Chondrocyte (in vitro differentiated cells): ENCODE results near the gene ZNF761. TPM values are rescaled to one million over a fixed set of nuclear protein-coding genes. Genes with fewer than 3 reads are reported as not detected.
"Not testable (repeated sequence)": the region's sequence is repeated elsewhere in the genome, so short reads cannot be mapped to it uniquely, and the experiment has no call there.

Source experiments
- DNase-seq: peaks from one replicate; pipeline ENCODE4 v3.0.0; 2021; ENCODE audit warnings: mixed read lengths, low spot score
- H3K27ac Mint-ChIP-seq: one replicate; pipeline ENCODE4 v1.8.0; 2021; ENCODE audit warnings: mild to moderate bottlenecking, moderate library complexity, mixed read lengths; ENCODE audit not compliant: unreplicated experiment
- H3K27me3 Mint-ChIP-seq: 2 replicates; pipeline ENCODE4 v1.8.0; 2021; ENCODE audit warnings: low read depth, mixed read lengths
- H3K36me3 Mint-ChIP-seq: 2 replicates; pipeline ENCODE4 v1.8.0; 2021; ENCODE audit warnings: low read depth, mixed read lengths
- H3K4me1 Mint-ChIP-seq: 2 replicates; pipeline ENCODE4 v1.8.0; 2021; ENCODE audit warnings: low read depth, mild to moderate bottlenecking, mixed read lengths
- H3K4me3 Mint-ChIP-seq: one replicate; pipeline ENCODE4 v1.8.0; 2021; ENCODE audit warnings: mild to moderate bottlenecking, moderate library complexity, mixed read lengths; ENCODE audit not compliant: unreplicated experiment
- H3K9me3 Mint-ChIP-seq: 2 replicates; pipeline ENCODE4 v1.8.0; 2021; ENCODE audit warnings: low read depth, mixed read lengths
- total RNA-seq: library from RNA; stranded (reverse); gene quantifications from 3 replicates; pipeline ENCODE4 v1.2.1, GENCODE V29; 2021
- TF ChIP-seq, protein P1 (sequence below): fragments of 200-600 bp; sonication (generic); IDR thresholded peaks from 2 replicates; pipeline ENCODE4 v1.5.0; 2021; ENCODE audit warnings: antibody characterized with exemption, mild to moderate bottlenecking, moderate library complexity

ZNF761 gene
- total RNA-seq, 1 donor from 2014 or later, result 8.0 TPM

DNA sequence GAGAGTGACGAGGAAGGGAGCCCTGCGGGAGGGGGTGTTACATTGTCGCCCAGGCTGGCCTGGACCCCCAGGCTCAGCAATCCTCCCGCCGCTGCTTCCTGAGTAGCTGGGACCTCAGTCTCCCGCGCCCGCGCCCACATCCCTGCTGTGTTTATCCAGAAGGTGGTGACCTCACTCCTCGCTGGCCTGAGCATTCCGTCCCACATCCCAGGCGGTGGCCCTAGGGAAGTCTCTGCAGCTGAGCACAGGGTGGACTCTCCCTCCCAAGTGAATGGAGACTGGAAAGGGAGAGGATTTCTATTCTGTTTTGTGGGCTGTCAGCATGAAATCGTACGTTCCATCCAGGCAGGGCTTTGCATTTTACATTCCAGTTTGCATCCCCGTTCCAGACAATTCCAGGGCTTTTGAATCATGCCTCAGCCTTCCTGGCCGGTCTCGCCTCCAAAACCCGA is 37.2 kb upstream of the ZNF761 start:
- no peak for DNase-seq
- H3K4me3 Mint-ChIP-seq, result peak overlapping the region; percentile 98
- TF ChIP-seq, protein P1, sequence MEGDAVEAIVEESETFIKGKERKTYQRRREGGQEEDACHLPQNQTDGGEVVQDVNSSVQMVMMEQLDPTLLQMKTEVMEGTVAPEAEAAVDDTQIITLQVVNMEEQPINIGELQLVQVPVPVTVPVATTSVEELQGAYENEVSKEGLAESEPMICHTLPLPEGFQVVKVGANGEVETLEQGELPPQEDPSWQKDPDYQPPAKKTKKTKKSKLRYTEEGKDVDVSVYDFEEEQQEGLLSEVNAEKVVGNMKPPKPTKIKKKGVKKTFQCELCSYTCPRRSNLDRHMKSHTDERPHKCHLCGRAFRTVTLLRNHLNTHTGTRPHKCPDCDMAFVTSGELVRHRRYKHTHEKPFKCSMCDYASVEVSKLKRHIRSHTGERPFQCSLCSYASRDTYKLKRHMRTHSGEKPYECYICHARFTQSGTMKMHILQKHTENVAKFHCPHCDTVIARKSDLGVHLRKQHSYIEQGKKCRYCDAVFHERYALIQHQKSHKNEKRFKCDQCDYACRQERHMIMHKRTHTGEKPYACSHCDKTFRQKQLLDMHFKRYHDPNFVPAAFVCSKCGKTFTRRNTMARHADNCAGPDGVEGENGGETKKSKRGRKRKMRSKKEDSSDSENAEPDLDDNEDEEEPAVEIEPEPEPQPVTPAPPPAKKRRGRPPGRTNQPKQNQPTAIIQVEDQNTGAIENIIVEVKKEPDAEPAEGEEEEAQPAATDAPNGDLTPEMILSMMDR, result no peak
- H3K36me3 Mint-ChIP-seq, result peaks cover 10% of the 10 kb centered on the region
- no peaks in the 10 kb centered on the region for H3K27me3 Mint-ChIP-seq
- peaks cover 24% of the 10 kb centered on the region for H3K4me1 Mint-ChIP-seq
- peaks cover 9% of the 10 kb centered on the region for H3K9me3 Mint-ChIP-seq
- peak overlapping the region; percentile 93 for H3K27ac Mint-ChIP-seq

GRCh38 chr19:53394974-53395839 is 36.6 kb upstream of the ZNF761 start, which contains the start of gene ZNF765:
ZNF765 (plus strand) TSS chr19:53395149; CDS start chr19:53398016, 2,867 bp downstream.
- TF ChIP-seq, protein P1, result peak; percentile 79
- Mint-ChIP-seq H3K27ac (peak within 1 kb of the TSS; percentile 93), H3K4me3 (peak within 1 kb of the TSS; percentile 98), H3K36me3 (peaks cover 14% of the 10 kb centered on the region), H3K4me1 (peaks cover 24% of the 10 kb centered on the region), H3K27me3 (no peaks in the 10 kb centered on the region), H3K9me3 (peaks cover 8% of the 10 kb centered on the region)
- peak; percentile 97 for DNase-seq

DNA sequence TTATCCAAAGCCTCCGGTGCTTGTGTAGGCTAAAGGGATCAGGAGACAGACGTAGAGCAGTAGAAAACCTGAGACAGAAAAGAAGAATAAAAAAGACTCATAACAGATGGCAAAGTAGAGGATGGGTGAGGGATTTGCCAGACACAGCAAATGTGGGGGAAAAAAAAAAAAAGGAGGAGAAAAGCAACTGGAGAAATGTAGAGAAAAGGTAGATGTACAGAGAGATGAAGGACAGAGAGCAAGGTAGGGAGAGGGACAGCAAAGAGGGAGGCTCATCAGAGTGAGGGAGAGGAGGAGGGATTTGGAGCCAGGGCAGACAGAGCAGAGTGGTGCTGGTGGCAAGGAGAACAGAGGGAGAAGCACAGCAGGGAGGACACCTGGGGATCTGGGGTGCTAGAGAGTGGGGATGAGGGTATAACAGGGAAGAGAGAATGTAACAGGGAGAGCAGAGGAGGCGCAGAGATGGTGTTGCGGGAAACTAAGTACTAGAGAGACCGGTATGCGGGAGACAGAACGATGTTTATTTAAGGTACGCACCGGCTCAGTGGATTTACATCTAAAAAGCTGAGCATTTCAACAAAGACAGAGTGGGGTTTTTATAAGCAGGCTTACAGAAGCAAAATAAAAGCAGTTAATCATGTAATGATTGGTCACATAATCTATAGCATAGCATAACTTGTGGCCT is 35.8 kb upstream of the ZNF761 start:
- H3K9me3 Mint-ChIP-seq, H3K27me3 Mint-ChIP-seq, DNase-seq: not testable (repeated sequence)
- H3K4me3 Mint-ChIP-seq, result peak overlapping the region; percentile 98
- peaks cover 19% of the 10 kb centered on the region for H3K36me3 Mint-ChIP-seq
- peak overlapping the region; percentile 93 for H3K27ac Mint-ChIP-seq
- peaks cover 24% of the 10 kb centered on the region for H3K4me1 Mint-ChIP-seq

DNA sequence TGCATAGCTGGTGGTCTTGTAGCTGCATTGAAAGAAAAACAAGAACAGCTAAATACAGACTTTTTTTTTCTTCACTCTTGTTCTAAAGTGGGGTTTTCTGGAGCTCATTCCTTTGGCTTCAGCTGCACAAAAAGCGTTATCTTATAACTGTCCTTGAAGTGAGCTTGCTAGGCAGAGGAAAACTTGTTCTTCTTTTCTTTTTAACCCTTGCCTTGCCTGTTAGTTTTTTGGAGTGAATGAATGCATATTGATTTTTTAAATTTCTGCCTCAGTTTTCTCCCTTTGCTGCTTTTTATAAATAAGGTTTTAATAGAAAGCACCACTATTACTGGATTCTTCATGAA is 35.3 kb upstream of the ZNF761 start:
- H3K4me3 Mint-ChIP-seq, result peak overlapping the region; percentile 98
- peaks cover 24% of the 10 kb centered on the region for H3K4me1 Mint-ChIP-seq
- peaks cover 21% of the 10 kb centered on the region for H3K36me3 Mint-ChIP-seq
- no peaks in the 10 kb centered on the region for H3K27me3 Mint-ChIP-seq
- TF ChIP-seq, protein P1, result no peak
- peaks cover 8% of the 10 kb centered on the region for H3K9me3 Mint-ChIP-seq
- DNase-seq, result no peak
- no peak overlapping the region for H3K27ac Mint-ChIP-seq

DNA sequence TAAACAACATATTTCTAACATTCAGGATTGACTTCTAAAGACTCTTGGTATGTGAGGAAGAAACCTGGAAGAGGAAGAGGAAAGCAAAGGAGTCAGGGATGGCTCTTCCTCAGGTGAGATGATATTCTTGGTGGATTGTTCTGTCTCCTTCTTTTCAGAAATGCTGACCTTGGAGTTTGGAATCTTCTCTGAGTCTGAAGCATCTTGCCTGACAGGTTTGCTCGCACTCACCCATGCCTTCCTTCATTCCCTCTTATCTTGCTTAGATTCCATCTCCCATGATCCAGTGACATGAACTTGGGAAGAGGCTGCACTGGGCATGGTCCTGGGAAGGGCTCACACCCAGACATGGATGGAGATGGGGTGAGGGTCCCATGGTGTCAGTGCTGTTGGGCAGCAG is 33.9 kb upstream of the ZNF761 start:
- H3K4me3 Mint-ChIP-seq, H3K27me3 Mint-ChIP-seq, H3K27ac Mint-ChIP-seq, DNase-seq: not testable (repeated sequence)
- H3K9me3 Mint-ChIP-seq, result peaks cover 10% of the 10 kb centered on the region
- H3K36me3 Mint-ChIP-seq, result peaks cover 35% of the 10 kb centered on the region
- peaks cover 24% of the 10 kb centered on the region for H3K4me1 Mint-ChIP-seq

- no peak overlapping the region for H3K4me3 Mint-ChIP-seq
- no peaks in the 10 kb centered on the region for H3K27me3 Mint-ChIP-seq
- peaks cover 77% of the 10 kb centered on the region for H3K36me3 Mint-ChIP-seq
- no peak overlapping the region for H3K27ac Mint-ChIP-seq
- DNase-seq, result no peak
- peaks cover 69% of the 10 kb centered on the region for H3K9me3 Mint-ChIP-seq
- TF ChIP-seq, protein P1, result no peak
- no peaks in the 10 kb centered on the region for H3K4me1 Mint-ChIP-seq
These were observed 22.1 kb upstream of the ZNF761 start for GRCh38 chr19:53409505-53410204.

GRCh38 chr19:53420520-53421315 is 11.1 kb upstream of the ZNF761 start:
- H3K36me3 Mint-ChIP-seq, H3K4me1 Mint-ChIP-seq, H3K27ac Mint-ChIP-seq, DNase-seq, H3K4me3 Mint-ChIP-seq, H3K27me3 Mint-ChIP-seq: not testable (repeated sequence)
- peaks cover 23% of the 10 kb centered on the region for H3K9me3 Mint-ChIP-seq
